HG02763 (cell line): ENCODE results near the gene EMX2.

Source experiments
- ATAC-seq: cut with Tn5 transposase; IDR thresholded peaks from one replicate; pipeline ENCODE4 v1.9.1; 2021; ENCODE audit warnings: mild to moderate bottlenecking, moderate library complexity; ENCODE audit not compliant: unreplicated experiment

Gene EMX2

DNA sequence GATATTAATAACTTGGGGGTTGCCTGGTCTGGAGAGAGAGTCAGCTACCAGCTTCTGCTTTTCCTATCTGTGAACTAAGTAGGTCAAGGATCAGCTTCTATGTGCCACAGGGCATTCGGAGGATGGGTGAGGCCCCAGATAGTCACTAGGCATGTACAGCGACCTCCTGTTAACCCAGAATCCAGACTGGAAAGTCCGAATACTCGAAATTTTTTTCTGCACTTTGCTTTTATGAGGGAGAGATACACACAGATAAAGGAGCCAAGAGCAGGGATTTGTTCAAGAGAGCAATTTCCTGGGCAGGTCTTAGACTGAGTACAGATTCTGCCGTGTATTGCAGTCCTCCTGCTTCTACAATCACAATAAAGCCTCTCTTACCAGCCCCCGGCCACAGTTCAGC, 54.2 kb downstream of the EMX2 start:
- no peak for ATAC-seq

DNA sequence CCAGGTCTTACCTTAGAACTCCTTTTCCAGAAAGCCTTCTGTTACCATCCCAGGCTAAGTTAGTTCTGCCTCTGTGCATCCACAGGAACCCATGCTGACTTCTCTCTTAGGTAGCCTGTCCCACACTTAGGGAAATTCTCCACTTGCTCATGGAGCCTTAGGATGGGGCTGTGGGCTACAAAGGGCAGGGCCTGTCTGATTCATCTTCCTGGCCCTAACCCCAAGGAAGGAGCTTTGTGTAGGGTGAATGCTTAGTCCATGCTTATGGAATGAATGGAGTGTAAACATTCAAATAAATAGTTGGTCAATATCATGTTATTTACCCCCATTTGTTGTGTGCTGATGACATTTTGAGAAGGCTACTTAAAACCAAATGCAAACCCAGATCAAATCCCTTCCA, 54.7 kb downstream of the EMX2 start:
- no peak for ATAC-seq
